ENCODE measurements around the gene RPUSD3.

RPUSD3 gene

DNA sequence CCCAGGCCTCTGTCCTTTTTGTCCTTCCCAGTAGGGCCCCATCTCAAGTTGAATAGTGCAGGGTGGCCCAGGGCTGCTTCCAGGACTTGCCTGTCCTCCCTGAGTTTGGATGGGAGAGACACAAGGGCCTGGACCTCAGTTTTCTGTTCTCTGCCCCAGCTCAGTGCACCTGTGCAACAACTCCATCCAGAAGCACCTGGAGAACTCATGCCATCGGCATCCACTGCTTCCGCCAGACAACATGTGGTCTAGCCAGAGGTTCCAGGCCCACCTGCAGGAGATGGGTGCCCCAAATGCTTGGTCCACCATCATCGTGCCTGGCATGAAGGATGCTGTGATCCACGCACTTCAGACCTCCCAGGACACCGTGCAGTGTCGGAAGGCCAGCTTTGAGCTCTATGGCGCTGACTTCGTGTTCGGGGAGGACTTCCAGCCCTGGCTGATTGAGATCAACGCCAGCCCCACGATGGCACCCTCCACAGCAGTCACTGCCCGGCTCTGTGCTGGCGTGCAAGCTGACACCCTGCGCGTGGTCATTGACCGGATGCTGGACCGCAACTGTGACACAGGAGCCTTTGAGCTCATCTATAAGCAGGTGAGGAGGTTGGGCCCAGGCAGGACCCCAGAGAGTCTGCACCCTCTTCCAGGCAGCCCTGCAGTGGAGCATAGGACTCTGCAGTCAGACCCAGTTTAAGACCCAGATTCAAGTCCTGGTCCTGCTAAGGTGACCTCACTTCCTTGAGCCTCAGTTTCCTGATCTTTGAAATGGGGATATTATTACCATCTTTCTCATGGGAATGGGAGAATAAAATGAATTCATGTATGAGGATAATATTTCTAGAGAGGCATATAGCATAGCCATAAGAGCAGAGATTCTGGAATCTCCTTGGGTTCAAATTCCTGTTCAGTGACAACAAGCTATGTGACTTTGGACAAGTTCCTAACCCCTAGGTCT, 14.7 kb downstream of the RPUSD3 start:
- no peak for DNase-seq

- DNase-seq = no peak
Measured at GRCh38 chr3:9826815-9827573, 16.8 kb downstream of the RPUSD3 start.

GRCh38 chr3:9825451-9826040, 18.3 kb downstream of the RPUSD3 start:
- DNase-seq = no peak

- DNase-seq = no peak
Measured at GRCh38 chr3:9820946-9821345, 22.9 kb downstream of the RPUSD3 start.

DNA sequence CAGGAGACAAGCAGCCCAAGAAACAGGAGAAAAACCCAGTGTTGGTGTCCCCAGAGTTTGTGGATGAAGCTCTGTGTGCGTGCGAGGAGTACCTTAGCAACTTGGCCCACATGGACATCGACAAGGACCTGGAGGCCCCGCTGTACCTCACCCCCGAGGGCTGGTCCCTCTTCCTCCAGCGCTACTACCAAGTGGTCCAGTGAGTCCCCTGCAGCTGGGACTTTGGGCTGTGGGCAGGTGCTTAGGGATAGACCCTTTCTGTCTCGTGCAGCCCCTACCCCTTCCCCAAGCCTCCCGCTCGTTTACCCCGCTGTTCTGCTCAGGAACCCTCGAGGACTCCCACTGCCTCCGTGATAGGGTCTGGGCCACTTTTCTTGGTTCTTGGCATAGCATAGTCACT, 23.3 kb downstream of the RPUSD3 start:
- DNase-seq = no peak

DNA sequence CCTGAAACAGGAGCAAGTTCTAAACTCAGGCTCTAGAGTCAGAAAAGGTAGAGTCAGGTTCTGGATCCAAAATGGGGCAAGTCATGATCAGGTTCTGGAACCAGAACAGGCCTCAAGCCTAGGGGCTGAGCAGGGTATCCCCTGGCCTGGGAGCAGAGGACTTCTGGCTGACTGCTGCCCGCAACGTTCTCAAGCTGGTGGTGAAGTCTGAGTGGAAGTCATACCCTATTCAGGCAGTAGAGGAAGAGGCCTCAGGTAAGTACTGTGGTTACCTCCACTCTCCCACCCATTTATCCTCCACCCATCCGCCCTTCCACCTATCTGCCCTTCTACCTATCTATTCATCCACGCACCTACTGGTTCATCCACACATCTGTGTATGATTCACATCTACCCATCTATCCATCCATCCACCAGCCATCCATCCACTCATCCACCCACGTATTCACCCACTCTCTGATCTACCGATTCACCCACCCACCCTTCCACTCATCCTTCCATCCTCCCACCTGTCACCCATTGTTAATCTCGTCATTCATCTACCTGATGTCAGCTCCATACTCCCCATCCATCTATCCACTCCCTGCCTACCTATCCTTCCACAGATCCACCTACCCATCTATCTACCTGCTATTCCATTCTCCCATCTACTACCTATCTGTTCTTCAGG, 25.0 kb downstream of the RPUSD3 start:
- DNase-seq = no peak

- no peak for DNase-seq
Measured at GRCh38 chr3:9817436-9817835, 26.4 kb downstream of the RPUSD3 start.

GRCh38 chr3:9815986-9816385, 27.8 kb downstream of the RPUSD3 start:
- DNase-seq = no peak

GRCh38 chr3:9812870-9813483, 30.8 kb downstream of the RPUSD3 start:
- no peak for DNase-seq

DNA sequence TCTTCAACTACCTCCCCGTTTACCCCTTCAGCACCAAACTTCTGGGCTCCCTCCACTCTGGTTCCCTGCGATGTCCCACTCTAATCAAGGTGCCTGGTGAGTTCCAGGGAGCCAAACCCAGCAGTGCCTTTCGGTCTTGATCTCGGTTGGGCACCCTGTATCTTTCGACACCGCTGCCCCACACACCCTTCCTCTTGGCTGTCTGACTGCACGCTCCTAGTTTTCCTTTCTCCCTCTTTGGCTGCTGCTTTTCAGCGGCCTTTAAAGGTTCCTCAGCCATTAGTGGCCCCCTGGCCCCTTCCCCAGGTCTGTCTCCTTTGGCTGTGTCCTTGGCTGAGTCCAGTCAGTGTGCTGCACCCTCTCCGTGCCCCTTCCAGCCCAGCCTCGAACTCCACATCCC, 33.0 kb downstream of the RPUSD3 start:
- DNase-seq = no peak

GRCh38 chr3:9810433-9810770, 33.4 kb downstream of the RPUSD3 start:
- DNase-seq = no peak

DNA sequence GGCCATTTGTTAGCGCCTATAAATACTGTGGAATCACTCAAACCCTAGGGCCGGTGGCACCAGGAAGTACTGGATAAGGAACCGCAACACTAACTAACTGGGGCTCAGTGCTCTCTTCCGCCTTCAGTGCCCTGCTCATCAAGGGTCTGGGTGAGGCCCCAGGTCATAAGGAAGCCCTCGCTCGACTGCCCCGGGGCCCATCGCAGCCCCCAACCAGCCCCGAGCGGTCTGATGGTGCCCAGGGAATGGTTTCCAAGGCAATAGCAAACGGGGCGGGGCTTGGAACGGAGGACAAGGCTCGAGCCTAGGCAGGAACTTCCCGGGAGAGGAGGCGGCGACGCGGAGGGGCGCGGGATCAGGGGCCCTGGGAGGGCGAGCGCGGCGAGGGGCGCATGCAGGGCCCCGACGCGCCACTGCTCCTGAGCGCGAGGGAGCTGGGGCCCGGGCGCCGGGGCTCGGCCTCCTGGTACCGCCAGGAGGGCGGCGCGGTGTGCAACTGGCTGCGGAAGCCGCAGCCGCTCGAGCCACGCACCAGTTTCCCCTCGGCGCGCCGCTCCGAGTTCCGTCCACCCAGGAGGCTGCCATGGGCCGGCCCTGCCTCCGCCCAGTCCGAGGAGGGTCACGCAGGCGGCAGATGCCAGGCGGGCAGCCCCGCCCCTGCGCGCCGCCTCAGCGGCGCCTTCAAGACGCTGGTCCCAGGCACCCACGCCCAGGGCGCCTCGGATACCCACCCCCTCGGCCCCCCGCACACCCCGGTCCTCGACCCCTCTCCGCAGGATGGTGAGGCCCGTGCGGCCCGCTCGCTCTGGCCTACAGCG, 34.0 kb downstream of the RPUSD3 start, which contains the start of gene TTLL3:
Gene TTLL3, plus strand, starts transcription at position 648 of the 818 bp plus-strand sequence. CDS start 400 bp downstream, outside the sequence.
- DNase-seq = peak; percentile 33

- DNase-seq = peak; percentile 7
Measured at GRCh38 chr3:9809239-9809614, 34.6 kb downstream of the RPUSD3 start.

- peak; percentile 42 for DNase-seq
Measured at GRCh38 chr3:9808345-9809037, 35.3 kb downstream of the RPUSD3 start.

- DNase-seq = no peak
Measured at GRCh38 chr3:9807981-9808344, 35.8 kb downstream of the RPUSD3 start.

GRCh38 chr3:9806688-9807589, 36.9 kb downstream of the RPUSD3 start:
- no peak for DNase-seq

GRCh38 chr3:9806137-9806536, 37.7 kb downstream of the RPUSD3 start:
- DNase-seq = no peak

- DNase-seq = no peak
Measured at GRCh38 chr3:9804996-9805395, 38.8 kb downstream of the RPUSD3 start.

DNA sequence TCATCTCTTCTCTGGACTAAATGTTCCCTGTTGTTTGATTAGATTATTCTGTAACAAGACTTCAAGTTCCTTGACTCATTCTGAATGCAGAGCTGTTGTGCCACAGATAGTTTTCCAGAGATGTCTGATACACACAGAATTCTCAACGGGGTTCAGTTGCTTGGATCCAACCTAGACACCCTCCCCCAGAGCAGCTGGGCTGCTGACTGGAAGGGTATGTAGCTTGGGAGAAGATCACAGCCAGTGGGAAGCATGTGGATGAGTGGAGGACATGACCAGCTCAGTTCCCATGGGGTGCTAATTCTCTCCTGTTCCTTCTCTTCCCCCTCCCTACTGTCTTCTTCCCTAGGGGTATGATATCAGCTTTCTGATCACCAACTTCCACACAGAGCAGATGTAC, 40.3 kb downstream of the RPUSD3 start:
- no peak for DNase-seq

DNA sequence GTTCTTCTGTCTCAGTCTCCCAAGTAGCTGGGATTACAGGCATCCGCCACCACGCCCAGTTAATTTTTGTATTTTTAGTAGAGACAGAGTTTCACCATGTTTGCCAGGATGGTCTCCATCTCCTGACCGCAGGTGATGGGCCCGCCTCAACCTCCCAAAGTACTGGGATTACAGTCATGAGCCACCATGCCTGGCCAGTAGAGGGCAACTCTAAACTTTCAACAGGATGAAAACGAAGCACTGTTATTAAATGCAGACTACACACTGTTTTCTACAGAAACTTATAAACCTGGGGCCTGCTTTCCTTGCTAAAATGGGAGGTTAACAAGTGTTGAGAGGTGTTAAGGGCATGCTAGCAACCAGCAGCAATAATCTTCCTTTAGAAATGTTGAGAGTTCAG, 43.3 kb downstream of the RPUSD3 start:
- DNase-seq = no peak
